Thyroid gland (tissue), 4 donors: ENCODE results near the gene MYO16. TPM values are rescaled to one million over a fixed set of nuclear protein-coding genes. Genes with fewer than 3 reads are reported as not detected.

Experiments used
- DNase-seq, 2 donors: peaks; one replicate each; pipeline ENCODE4 v3.0.0-alpha.2; 2019
- H3K27ac ChIP-seq, 3 donors: fragments of 200-600 bp; sonication (generic); 1 replicate in 2 of 3; 2 replicates in 1 of 3; pipeline ENCODE4 v1.5.1; 2016 to 2019; ENCODE audit warnings: mild to moderate bottlenecking in 1 of 3, moderate library complexity in 1 of 3
- H3K27me3 ChIP-seq: fragments of 200-600 bp; sonication (generic); one replicate; pipeline ENCODE4 v1.5.1; 2019
- H3K36me3 ChIP-seq, 2 donors: fragments of 200-600 bp; sonication (generic); one replicate each; pipeline ENCODE4 v1.5.1; 2016 to 2019
- H3K4me1 ChIP-seq, 2 donors: fragments of 200-600 bp; sonication (generic); one replicate each; pipeline ENCODE4 v1.5.1; 2017 to 2019
- H3K4me3 ChIP-seq, 3 donors: fragments of 200-600 bp; sonication (generic); replicated peaks in 1 of 3; 1 replicate in 2 of 3; 2 replicates in 1 of 3; pipeline ENCODE4 v1.5.1; 2016; ENCODE audit warnings: mild to moderate bottlenecking in 1 of 3
- H3K9me3 ChIP-seq: fragments of 200-600 bp; sonication (generic); one replicate; pipeline ENCODE4 v1.5.1; 2017
- POLR2A ChIP-seq, 2 donors: fragments of 450-650 bp; IDR thresholded peaks; one replicate each; pipeline ENCODE4 v1.6.1; 2017; ENCODE audit warnings: antibody characterized with exemption in 2 of 2, mild to moderate bottlenecking in 2 of 2, moderate library complexity in 1 of 2
- WGBS, 2 donors: methylation state at CpG; one replicate each; pipeline ENCODE4 v1.1.5; 2017; 5-methylcytosine and 5-hydroxymethylcytosine counted together
- intact Hi-C: fragments of 100-400 bp; cut with DNase I; formaldehyde crosslinking; loops from one replicate; pipeline ENCODE4 v1.15.1; 2023
- total RNA-seq, 4 donors: library from RNA; depleted of rRNA; stranded (reverse); fragments of >200 nt; gene quantifications; one replicate each; pipeline ENCODE4 v1.2.3, GENCODE V29; 2016
- TF ChIP-seq, protein P1 (sequence below), 6 experiments: fragments of 200-600 bp in 3 of 6; fragments of 450-650 bp in 3 of 6; sonication (generic) in 3 of 6; IDR thresholded peaks; one replicate each; pipeline ENCODE4 v1.5.1; 2016 to 2019; ENCODE audit warnings: antibody characterized with exemption in 6 of 6, mild to moderate bottlenecking in 2 of 6, inconsistent platforms in 1 of 6, moderate library complexity in 1 of 6

Gene MYO16
- total RNA-seq, 4 donors from 2014 or later = 0.10 to 0.13 (median 0.13) TPM; not detected in 1

DNA sequence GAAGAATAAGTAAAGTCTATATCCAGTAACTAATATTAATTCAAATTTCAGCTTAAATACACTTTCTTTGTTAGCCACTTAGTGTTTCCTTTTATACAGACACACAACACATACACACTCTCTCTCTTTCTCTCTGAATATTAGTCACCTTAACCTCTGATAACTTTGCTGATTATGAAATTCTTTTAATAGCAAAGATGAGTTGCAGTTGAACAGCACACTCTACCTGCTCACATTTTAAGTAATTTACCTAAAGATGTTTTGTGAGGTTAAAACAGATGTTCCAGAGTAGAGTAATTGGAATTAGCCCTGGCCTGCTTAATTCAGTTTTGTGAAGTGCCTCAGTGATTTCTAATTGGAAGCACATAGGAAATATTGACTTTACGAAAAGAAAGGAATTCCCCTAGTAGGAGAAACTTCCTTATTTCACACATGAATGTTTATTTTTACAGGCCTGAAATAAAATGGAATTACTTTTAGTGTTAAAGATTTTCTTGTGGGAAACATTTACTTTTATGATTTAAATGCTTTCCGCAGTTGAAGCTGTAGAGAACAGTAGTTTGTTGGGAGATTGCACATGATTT lies 184.3 kb downstream of the MYO16 start:
- H3K27ac ChIP-seq = no peak overlapping the region
- H3K9me3 ChIP-seq = no peaks in the 10 kb centered on the region
- DNase-seq = no peak
- no peak for TF ChIP-seq POLR2A (IDR thresholded peaks at IDR 0.05)
- TF ChIP-seq, protein P1, sequence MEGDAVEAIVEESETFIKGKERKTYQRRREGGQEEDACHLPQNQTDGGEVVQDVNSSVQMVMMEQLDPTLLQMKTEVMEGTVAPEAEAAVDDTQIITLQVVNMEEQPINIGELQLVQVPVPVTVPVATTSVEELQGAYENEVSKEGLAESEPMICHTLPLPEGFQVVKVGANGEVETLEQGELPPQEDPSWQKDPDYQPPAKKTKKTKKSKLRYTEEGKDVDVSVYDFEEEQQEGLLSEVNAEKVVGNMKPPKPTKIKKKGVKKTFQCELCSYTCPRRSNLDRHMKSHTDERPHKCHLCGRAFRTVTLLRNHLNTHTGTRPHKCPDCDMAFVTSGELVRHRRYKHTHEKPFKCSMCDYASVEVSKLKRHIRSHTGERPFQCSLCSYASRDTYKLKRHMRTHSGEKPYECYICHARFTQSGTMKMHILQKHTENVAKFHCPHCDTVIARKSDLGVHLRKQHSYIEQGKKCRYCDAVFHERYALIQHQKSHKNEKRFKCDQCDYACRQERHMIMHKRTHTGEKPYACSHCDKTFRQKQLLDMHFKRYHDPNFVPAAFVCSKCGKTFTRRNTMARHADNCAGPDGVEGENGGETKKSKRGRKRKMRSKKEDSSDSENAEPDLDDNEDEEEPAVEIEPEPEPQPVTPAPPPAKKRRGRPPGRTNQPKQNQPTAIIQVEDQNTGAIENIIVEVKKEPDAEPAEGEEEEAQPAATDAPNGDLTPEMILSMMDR (IDR thresholded peaks at IDR 0.05) = no peak
- H3K36me3 ChIP-seq = no peaks in the 10 kb centered on the region
- no peaks in the 10 kb centered on the region for H3K4me1 ChIP-seq
- intact Hi-C loops = no loop called here
- 82 to 83% methylated on average over 2 of the region's 2 CpGs for WGBS, 2 donors
- no peaks in the 10 kb centered on the region for H3K27me3 ChIP-seq
- no peak overlapping the region for H3K4me3 ChIP-seq

DNA sequence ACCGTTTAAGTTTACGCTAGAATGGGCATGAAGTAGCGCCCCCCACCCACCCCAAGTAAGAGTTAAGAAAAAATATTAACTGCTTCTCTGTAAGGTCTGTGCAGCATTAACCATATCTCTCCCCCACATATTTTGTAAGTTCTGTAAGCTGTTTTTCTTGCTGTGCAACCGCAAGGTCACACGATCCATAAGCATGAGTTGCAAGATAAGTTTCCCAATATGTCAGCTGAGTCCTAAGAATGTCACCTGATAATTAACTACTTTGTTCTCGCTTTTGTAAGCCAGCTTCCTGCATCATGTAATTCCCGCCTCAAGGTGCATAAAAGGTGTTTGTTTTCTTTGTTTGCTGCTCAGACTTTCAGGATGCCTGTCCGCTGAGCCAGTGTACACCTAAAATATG lies 187.0 kb downstream of the MYO16 start:
- no peak for DNase-seq
- TF ChIP-seq POLR2A (IDR thresholded peaks at IDR 0.05) = no peak
- TF ChIP-seq, protein P1 (IDR thresholded peaks at IDR 0.05) = no peak
- H3K27ac ChIP-seq = no peak overlapping the region
- no peaks in the 10 kb centered on the region for H3K36me3 ChIP-seq
- intact Hi-C loops = no loop called here
- H3K27me3 ChIP-seq = no peaks in the 10 kb centered on the region
- H3K4me1 ChIP-seq = no peaks in the 10 kb centered on the region
- no peaks in the 10 kb centered on the region for H3K9me3 ChIP-seq
- H3K4me3 ChIP-seq = no peak overlapping the region
- 87% methylated on average over 8 of the region's 8 CpGs for WGBS, 2 donors

DNA sequence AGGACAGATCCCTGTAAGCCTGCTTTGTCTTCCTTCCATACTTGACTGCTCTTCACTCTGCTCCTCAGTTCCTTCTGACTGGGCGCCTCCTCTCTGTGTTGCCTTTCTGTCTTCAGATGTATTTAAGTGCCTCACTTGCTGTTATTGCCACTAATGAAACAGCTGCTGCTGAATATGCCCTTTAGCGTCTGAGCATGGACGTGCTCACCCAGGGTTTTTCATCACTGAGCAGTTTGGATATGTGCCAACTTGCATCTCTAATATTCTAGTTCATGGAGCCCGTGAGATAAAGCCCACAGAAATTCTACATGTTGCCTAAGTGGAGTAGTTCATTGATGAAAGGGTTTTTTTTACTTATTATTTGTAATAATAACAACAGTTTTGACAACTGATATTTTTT lies 198.2 kb downstream of the MYO16 start:
- Histone ChIP-seq H3K4me1 (no peaks in the 10 kb centered on the region), H3K36me3 (no peaks in the 10 kb centered on the region), H3K27ac (no peak overlapping the region), H3K4me3 (no peak overlapping the region), H3K27me3 (no peaks in the 10 kb centered on the region), H3K9me3 (no peaks in the 10 kb centered on the region)
- no peak for TF ChIP-seq POLR2A (IDR thresholded peaks at IDR 0.05)
- TF ChIP-seq, protein P1 (IDR thresholded peaks at IDR 0.05) = no peak
- intact Hi-C loops = no loop called here
- WGBS, 2 donors = 27 to 34% methylated on average over 4 of the region's 4 CpGs
- DNase-seq = peak; percentile 12 to 27

DNA sequence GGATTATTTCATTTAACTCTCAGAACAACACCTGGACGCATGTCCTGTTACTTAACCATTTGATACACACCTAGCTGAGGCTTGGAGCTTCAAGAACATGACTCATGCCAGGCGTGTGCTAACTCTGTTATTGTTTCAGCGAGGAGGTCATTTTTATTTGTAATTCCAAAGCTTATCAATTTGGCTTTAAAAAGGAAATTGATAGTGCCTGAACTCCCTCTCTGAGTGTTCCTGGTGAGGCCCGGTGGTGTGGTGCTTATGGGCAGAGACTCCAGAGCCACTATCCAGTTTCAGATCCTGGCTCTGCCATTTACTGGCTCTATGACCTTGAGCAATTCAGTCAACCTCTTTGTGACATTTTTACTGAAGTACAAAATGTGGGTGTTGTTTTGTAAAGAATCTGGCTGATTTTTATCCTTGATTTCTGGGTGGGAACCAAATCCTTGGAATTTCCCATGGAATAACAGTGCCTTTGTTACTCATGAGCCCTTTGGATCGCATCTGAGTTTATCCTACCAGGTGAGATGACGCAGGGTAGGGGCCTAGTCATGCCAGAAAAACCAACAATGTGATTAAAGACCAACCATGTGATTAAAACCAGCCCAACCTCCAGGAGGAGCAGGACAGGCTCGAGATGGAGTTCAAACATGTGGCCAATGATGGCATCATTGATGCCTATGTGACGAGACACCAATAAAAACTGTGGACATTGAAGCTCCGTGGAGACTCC lies 198.8 kb downstream of the MYO16 start:
- H3K27me3 ChIP-seq = no peaks in the 10 kb centered on the region
- no peak for TF ChIP-seq POLR2A (IDR thresholded peaks at IDR 0.05)
- TF ChIP-seq, protein P1 (IDR thresholded peaks at IDR 0.05) = no peak
- no peak overlapping the region for H3K4me3 ChIP-seq
- DNase-seq = no peak
- WGBS, 2 donors = 75 to 83% methylated on average over 9 of the region's 9 CpGs
- H3K36me3 ChIP-seq = no peaks in the 10 kb centered on the region
- intact Hi-C loops = no loop called here
- no peak overlapping the region for H3K27ac ChIP-seq
- H3K4me1 ChIP-seq = no peaks in the 10 kb centered on the region
- no peaks in the 10 kb centered on the region for H3K9me3 ChIP-seq

DNA sequence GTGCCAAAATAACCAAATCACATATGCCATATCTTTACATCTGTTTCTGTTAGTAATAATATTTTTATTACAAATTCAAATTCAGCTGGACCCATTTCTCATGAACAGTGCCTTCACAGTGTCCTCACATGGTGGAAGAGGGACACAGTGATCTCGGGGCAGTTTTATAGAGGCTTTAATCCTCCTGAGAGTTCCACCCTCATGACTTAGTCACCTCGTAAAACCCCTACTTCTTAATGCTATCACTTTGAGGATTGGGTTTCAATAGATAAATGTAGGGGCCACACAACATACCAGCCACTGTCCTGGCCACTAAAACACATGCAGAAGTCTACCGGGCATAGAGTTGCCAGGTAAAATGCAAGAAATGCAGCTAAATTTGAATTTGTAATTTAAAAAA lies 201.5 kb downstream of the MYO16 start:
- Histone ChIP-seq H3K27ac (no peak overlapping the region), H3K4me3 (no peak overlapping the region), H3K36me3 (no peaks in the 10 kb centered on the region), H3K27me3 (no peaks in the 10 kb centered on the region), H3K9me3 (no peaks in the 10 kb centered on the region), H3K4me1 (no peaks in the 10 kb centered on the region)
- DNase-seq = no peak
- intact Hi-C loops = no loop called here
- WGBS, 2 donors = 86 to 94% methylated on average over 3 of the region's 3 CpGs
- TF ChIP-seq, protein P1 (IDR thresholded peaks at IDR 0.05) = no peak
- TF ChIP-seq POLR2A (IDR thresholded peaks at IDR 0.05) = no peak
